Fibroblast of lung (primary cell): ENCODE data around the gene KCTD6.

Experiments used
- EZH2 ChIP-seq: IDR thresholded peaks from 2 replicates; pipeline ENCODE4 v1.5.1; 2012; ENCODE audit warnings: low read length, control low read depth, mild to moderate bottlenecking; ENCODE audit errors: missing control alignments
- TF ChIP-seq, protein P1 (sequence below), 2 donors: IDR thresholded peaks in 1 of 2; conservative IDR thresholded peaks in 1 of 2; 1 replicate in 1 of 2; 2 replicates in 1 of 2; pipeline ENCODE4 v1.5.1; 2011 to 2012; ENCODE audit warnings: low read length in 2 of 2, control low read depth in 1 of 2, inconsistent platforms in 1 of 2, low read depth in 1 of 2, mild to moderate bottlenecking in 1 of 2

DNA sequence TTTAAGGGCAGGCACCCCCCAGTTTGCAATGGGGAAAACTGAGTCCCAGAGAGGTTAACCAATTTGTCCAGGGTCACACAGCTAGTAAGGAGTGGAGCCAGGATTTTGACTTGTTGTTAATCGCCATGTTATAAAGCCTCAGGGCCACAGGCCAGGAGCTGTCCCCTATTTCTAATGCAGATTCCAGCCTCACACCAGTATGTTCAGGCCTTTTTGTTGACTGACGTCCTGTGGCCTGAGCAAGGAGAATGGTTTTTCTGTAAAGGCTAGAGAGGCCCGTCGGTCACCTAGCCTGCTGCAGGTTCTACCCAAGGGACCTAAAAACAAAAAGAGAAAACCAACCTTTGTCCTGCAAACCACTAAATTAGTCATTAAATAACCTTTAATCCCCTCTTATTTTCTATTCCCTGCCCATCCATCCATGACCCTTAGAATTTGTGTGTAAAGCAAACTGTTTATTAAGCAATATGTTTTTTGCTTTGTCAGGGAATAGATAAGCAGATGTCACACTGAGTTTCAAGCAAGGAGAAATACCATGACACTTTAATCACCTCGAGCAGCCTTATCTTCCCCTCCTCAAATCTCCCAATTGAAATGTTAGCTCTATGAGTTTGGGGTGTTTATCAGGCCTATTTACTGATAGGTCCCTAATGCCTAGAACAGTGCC, 31.0 kb downstream of the KCTD6 start:
- TF ChIP-seq, protein P1, sequence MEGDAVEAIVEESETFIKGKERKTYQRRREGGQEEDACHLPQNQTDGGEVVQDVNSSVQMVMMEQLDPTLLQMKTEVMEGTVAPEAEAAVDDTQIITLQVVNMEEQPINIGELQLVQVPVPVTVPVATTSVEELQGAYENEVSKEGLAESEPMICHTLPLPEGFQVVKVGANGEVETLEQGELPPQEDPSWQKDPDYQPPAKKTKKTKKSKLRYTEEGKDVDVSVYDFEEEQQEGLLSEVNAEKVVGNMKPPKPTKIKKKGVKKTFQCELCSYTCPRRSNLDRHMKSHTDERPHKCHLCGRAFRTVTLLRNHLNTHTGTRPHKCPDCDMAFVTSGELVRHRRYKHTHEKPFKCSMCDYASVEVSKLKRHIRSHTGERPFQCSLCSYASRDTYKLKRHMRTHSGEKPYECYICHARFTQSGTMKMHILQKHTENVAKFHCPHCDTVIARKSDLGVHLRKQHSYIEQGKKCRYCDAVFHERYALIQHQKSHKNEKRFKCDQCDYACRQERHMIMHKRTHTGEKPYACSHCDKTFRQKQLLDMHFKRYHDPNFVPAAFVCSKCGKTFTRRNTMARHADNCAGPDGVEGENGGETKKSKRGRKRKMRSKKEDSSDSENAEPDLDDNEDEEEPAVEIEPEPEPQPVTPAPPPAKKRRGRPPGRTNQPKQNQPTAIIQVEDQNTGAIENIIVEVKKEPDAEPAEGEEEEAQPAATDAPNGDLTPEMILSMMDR (conservative IDR thresholded peaks at IDR 0.05 in 1 of 2, IDR thresholded peaks at IDR 0.05 in 1 of 2; ENCODE audit: low read depth in 1 of 2, low read length in 2 of 2) = no peak
- TF ChIP-seq EZH2 = no peak
